Fibroblast of lung (primary cell): ENCODE measurements around the gene CRTAC1.

Experiments used
- EZH2 ChIP-seq: IDR thresholded peaks from 2 replicates; pipeline ENCODE4 v1.5.1; 2012; ENCODE audit warnings: low read length, control low read depth, mild to moderate bottlenecking; ENCODE audit errors: missing control alignments
- TF ChIP-seq, protein P1 (sequence below), 2 donors: IDR thresholded peaks in 1 of 2; conservative IDR thresholded peaks in 1 of 2; 1 replicate in 1 of 2; 2 replicates in 1 of 2; pipeline ENCODE4 v1.5.1; 2011 to 2012; ENCODE audit warnings: low read length in 2 of 2, control low read depth in 1 of 2, inconsistent platforms in 1 of 2, low read depth in 1 of 2, mild to moderate bottlenecking in 1 of 2

DNA sequence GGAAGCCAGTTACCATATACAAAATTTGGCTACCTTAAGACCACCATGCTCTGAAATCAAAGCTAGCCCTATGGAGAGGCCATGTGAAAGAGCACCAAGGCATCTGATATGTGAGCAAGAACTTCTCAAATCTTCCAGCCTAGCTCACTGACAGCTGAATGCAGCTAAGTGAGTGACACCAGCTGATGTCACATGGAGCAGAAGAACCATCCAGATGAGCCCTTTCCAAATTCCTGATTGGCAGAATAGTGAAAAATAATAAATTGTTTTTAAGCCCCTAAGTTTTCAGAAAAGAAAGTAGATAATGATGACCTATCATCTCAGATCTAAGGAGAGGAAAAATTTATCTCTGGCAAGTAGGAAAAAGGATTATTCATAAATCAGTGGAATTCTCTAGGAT lies 85.6 kb downstream of the CRTAC1 start:
- TF ChIP-seq, protein P1, sequence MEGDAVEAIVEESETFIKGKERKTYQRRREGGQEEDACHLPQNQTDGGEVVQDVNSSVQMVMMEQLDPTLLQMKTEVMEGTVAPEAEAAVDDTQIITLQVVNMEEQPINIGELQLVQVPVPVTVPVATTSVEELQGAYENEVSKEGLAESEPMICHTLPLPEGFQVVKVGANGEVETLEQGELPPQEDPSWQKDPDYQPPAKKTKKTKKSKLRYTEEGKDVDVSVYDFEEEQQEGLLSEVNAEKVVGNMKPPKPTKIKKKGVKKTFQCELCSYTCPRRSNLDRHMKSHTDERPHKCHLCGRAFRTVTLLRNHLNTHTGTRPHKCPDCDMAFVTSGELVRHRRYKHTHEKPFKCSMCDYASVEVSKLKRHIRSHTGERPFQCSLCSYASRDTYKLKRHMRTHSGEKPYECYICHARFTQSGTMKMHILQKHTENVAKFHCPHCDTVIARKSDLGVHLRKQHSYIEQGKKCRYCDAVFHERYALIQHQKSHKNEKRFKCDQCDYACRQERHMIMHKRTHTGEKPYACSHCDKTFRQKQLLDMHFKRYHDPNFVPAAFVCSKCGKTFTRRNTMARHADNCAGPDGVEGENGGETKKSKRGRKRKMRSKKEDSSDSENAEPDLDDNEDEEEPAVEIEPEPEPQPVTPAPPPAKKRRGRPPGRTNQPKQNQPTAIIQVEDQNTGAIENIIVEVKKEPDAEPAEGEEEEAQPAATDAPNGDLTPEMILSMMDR (conservative IDR thresholded peaks at IDR 0.05 in 1 of 2, IDR thresholded peaks at IDR 0.05 in 1 of 2; ENCODE audit: low read depth in 1 of 2, low read length in 2 of 2): no peak
- TF ChIP-seq EZH2: no peak
